Activated CD8-positive, alpha-beta memory T cell treated with anti-CD3 and anti-CD28 coated beads for 24 hours (primary cell): ENCODE results near the gene ITGA5.

Source experiments
- DNase-seq: peaks from one replicate; pipeline ENCODE4 v3.0.0-alpha.2; 2020

Gene ITGA5

DNA sequence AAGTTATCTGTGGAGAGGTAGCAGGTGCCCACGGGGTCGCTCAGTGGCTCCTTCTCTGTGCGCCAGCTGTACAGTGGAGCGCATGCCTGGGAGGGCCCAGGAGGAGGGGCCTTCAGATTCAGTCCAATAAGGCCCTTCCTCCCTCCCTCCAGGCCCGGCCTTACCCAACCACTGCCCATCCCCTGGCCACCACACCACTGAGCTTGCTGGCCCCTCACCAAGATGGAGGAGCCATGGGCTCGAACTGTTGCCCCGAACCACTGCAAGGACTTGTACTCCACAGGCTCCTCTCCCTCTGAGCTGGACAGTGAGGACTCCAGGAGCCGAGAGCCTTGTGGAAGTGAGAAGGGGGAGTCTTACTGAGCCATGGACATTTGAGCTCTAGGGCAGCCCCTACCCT lies 9.8 kb downstream of the ITGA5 start:
- no peak for DNase-seq

DNA sequence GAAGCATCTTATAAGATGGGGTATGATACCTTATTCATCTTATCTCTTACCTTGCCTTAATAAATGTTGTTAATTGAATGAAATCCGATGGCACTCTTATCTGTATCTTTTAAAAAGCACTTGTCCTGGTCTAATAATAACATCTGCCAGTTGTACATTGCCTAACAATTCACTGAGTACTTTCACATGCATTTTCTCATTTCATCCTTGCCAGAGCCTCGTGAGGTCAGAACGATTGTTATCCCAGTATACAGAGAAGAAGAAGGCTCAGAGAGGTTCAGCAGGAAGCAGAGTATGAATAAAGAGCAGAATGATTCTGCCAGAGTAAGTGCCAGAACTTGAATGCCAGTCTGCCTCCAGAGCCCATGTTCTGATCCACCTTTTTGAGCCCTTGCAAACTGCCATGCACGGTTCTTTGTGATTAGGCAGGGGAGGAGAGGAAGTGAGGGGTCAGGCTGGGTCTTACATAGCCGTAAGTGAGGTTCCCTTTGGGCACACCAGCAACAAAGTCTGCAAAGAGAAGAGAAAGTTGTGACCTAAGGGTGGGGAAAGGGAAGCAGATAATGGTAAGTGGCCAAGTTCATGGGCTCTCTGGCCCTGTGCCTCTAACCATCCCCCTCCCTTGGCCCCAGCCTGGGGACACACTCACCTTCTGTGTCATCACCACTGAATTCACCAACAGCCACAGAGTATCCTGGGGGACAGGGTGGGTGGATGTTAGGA lies 11.7 kb downstream of the ITGA5 start:
- DNase-seq: no peak

DNA sequence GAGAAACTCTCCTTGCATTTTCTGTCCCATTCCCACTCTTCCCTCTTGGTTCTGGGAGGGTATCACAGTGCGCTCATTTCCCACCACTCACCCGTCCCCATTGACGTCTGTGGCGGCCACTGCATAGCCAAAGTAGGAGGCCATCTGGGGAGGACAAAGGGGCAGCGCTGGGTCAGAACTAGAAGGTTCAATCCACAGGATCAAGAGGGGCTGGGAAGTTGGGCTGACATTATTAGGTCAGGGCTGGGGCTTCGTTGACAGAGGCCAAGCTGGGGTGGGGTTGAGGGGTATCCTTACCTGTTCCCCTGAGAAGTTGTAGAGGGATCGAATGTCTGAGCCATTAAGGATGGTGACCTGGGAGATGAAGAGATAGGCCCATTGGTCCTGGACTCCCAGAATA lies 13.5 kb downstream of the ITGA5 start:
- no peak for DNase-seq

DNA sequence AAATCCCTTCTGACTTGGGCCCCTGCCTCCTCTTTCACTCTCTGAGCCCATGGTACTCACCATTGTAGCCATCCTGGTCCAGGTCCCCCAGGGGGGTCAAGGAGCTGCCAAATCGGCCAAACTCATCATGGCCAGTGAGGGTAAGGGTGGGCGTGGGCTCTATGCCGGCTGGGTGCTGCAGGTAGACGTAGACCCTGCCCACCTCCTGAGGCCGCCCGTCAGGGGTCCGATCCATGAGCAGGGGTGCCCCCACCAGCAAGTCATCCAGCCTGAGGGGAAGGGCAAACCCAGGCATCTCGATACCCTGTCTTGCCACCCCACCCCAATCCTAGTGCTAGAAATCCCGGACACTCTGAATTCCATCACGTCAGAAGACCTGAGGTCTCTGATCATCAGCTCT lies 14.0 kb downstream of the ITGA5 start:
- no peak for DNase-seq

DNA sequence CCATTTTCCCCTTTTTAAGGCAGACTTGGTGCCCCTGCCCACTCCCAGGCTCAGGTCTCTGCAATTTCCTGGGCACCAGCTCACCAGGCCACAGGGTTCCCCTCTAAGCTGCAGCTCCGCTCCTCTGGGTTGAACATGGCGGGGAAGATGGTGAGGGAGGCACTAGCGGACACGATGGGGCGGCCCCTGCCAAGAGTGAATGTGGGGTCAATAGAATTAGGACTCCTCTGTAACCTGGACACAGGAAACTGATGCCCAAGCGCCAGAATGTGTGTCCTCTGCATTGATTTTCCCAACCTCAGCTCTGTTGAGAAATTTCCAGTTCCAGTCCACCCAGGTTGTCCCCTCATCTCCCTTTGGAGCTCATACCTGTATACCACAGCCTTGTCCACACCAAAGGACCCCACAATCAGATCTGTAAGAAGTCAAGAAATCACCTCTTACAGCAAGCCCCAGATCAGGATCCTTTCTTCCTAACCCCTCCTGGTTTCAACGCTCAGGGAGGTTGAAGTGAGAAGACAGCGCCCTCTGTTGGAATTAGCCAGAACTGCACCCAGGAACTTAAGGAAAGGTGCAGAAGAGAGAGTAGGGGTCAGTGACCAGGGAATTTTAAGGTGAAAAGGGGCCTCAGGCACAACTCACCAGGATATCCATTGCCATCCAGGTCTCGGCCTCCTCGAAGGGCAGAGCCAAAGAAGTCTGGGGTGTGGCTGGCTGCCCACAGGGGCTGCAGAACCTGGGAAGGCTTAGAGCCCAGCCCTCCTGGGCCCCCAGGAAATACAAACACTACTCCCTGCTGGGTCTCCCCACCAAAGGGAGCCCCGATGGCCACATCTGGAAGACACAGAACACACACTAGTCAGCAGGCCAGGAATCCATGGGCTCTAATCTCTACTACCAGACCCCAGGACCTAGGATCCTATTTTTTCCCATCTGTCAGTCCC lies 14.7 kb downstream of the ITGA5 start:
- peak; percentile 84 for DNase-seq

DNA sequence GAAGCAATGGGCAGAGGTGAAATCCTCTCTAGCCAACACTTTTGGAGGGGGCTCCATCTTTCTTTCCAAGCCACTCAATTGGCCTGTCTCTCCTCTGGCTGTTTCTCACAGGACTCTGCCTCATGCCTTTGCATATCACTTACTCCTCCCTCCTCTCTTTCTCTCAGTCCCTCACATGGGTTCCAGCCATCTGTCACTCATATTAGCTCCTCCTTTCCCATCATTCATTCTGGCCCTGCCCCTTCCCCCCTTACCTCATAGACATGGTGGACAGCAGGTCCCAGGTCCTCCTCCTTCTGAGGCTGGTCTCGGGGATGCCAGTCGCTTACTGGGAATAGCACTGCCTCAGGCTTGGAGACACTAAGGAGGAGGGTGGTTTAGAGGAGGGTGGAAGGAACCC lies 17.9 kb downstream of the ITGA5 start:
- DNase-seq: no peak

DNA sequence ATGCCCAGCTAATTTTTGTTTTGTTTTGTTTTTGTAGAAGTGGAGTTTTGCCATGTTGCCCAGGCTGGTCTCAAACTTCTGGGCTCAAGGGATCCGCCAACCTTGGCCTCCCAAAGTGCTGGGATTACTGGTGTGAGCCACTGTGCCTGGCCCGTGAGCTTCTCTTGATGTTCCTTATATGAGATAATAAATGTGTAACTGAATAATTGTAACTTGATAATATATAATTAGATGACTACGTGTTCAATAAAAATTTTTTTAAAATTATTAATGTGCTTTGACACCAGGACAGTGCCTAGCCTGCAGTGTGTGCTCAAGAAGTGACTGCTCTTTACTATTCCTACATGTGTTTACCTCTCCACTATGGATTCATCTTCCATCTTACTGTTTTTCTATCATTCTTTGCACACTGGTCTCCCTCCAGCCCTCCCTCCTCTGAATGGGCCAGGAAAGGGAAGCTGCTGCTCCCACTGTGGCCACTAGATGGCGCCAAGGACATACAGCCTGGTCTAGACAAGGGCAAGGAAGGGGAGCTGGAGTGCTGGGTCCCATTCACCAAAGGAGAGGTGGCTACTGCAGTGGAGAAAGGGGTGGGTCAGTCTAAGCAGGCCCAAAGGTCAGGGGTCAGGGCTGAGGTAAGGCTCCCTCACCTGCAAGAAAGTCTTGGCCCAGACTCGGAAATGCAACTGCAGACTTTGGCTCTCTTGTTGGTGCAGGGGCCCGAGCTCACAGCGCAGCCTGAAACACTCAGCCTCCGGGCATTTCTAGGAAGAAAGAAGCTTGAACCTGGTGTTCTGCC lies 19.9 kb downstream of the ITGA5 start:
- peak; percentile 97 for DNase-seq

DNA sequence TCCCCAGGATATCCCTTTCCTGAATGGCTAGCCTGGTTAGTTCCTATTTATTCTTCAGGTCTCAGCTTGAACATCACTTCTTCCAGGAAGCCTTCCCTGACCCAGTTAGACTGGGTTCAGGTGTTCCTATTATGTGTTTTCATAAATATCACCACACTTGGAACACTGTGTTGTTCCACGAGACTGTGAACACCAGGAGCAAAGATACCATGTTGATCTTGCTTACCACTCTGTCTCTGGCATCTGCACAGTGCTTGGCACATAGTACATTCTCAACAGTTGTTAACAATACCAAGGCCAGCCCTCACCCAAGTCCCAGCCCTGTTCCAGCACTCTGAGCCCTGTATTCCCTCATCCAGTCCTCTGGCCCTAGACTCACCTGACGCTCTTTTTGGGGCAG lies 20.8 kb downstream of the ITGA5 start:
- no peak for DNase-seq

DNA sequence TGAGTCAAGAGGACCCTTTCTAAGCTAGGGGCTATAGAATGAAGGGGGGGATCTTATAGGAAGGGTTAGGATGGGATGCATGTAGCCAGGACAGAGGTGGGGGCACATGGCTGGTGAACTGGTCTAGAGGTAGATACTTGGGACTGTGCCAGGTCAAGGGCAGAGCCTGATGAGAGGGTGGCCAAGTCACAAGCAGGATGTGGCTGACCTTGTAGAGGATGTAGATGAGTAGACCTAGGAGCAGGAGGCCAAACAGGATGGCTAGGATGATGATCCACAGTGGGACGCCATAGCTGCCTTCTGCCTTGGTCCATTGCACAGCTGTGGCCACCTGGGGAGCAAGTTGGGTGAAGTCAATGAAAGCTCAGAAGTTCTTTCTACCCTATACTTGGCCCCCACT lies 21.9 kb downstream of the ITGA5 start:
- DNase-seq: no peak

DNA sequence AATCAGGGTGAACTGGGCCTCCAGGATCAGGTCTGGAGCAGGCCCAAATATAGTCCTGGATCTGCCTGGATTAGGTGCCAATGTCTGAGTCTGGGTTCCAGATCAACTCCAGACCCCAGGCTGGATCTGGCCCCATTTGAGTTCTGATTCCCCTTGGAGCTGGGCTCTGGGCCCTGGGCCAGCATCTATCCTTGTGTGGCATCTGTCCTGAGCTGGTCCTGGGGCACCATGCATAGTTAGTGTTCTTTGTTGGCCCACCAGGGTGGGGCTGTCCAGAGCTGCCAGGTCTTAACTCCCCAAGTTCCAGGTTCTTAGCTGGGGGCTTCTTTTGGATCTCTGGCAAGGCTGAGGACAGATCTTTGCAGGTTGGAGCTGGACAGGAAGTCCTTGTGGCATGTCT lies 23.5 kb downstream of the ITGA5 start:
- DNase-seq: no peak

DNA sequence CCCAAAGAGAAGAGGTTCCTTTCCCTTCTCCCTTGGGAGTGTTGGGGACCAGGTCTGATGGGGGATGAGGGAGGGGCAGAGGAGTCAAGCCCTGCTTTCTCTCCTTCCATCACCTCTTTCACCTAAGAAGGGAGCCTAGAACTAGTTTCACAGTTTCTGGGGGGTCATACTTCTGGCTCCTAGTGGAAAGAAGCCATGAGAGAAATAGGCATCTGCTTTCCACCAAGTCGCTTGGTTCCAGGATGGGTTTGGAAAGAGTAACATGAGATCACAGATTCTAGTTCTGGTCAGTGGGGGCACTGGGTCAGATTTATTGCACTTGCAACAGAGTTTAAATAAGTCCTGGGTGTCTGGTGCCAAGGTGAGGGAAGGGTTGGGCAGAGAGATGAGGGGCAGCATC lies 24.1 kb downstream of the ITGA5 start:
- DNase-seq: no peak

DNA sequence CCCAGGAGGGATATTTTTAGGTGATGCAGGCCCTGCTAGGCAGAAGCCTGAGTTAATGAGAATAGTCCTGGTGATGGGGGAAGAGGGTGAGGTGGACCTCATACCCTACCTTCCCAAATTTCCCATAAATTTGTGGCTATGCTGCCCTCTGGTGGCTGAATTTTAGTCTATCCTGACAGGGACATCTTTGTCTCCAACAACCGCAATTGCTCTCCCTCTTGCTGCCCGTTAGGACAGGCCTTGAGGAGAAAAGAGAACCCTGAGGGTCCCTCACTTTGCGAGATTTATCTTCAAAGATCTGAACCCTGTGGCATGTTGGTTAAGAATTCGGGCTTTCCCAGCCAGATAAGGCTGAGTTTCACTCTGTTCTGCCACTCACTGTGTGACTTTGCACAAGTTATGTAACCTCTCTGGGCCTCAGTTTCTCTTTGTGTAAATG lies 24.8 kb downstream of the ITGA5 start:
- DNase-seq: peak; percentile 68

DNA sequence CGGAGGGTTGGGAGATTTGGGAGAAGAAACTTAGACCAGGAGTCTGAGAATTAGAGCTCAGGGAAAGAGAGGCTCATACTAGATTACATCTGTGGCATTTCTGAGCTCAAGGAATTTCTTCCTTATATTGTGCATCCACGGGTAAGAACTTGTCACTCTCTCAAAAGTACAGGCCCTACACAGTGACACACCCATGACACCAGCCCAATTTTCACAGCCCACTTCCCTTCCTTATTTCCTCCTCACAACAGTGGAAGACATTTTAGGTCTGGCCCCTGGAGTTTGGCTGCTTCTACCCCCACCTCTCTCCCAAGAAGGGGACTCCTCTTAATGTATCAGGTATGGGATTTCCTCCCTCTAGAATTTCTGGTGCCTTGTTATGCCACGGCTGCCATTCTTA lies 25.3 kb downstream of the ITGA5 start:
- no peak for DNase-seq

DNA sequence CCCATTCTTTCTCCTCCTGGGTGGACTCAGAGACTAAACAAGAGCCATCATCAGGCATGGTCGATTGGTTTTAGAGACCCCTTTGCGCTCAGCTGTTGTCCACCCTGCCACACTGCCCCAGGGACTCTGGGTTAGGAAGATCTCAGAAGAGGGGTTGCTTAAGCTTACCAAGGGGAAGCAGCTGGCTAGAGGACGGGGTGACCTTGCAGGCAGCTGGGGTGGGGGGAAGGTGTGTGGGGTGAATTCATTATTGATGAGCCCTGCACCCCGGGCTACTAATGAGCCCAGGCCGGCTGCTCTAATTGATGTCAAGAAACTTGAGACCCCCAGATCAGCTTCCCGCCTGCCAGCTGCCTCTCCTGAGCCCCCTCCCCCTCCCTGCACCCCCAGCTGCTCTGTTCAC lies 25.9 kb downstream of the ITGA5 start:
- no peak for DNase-seq

DNA sequence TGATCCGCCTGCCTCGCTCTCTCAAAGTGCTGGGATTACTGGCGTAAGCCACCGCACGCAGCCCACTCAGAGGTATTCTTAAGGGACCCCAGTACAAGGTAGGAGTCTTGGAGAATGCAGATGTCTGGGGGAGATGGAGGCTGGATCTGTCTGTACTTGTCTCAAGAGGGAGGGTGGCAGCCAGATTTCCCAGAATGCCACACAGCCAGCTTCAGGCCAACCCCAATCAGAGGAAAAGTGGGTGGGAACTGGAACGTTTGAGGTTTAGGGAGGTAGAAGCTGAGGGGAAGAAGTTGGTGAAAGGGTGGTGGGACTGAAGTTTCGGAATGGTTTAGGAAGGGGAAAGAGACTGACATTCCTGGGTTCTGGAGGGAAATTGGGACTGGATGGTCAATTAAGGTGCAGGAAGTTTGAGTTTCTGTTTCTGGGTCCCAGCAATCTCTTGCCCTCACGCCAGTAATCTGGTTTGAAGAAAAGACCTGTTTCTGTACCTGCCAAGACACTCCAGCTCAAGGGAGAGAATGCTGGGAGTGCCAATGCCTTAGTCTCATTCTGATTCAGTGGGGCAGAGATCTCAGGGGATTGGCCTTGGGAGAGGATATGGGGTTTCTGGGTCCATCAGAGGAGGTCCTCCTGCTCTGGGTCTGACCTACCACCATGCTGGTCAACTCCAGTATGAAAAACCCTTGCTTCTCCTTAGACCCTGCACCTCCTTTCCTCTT lies 26.4 kb downstream of the ITGA5 start:
- DNase-seq: no peak

DNA sequence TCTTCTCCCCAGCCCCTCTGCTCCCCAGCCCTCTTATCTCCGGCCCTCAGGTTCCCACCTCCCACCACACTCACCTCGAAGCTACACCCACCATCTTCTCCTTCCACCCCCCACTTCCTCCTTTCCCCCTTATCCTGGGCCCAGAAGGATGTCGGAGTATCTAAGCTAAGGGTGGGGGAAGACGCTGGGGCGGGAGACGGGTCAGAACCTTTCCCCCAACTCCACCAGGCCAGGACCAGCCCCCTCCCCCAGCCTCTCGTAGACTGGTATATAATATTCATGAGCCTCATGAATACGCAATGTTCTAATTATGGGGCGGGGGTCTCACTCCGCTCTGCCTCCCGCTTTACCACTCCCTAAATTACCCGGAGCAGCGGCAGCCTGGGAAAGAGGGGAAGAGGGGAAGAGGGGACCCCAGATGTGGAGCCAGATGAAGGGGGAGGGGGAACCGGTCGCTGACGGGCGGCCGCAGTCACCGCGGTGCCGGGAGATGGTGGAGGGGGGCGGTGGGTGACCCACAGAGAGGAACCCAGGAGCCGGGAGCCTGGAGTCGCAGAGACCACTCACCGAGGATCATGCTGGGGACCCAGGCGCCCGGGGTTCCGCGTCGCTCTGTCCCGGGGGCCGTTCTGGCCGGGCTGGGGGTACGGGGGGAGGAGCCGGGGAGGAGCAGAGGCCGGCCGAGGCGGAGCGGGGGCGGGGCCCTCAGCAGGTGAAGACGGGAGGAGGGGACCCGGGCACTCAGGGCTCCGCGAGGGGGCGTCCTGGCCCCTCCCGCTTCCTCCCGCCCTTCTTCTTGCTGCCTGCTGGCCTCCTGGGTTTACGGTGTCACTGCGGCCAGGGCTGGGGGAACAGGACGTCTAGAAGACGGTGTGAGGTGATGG lies 28.2 kb downstream of the ITGA5 start:
- DNase-seq: peak; percentile 85

DNA sequence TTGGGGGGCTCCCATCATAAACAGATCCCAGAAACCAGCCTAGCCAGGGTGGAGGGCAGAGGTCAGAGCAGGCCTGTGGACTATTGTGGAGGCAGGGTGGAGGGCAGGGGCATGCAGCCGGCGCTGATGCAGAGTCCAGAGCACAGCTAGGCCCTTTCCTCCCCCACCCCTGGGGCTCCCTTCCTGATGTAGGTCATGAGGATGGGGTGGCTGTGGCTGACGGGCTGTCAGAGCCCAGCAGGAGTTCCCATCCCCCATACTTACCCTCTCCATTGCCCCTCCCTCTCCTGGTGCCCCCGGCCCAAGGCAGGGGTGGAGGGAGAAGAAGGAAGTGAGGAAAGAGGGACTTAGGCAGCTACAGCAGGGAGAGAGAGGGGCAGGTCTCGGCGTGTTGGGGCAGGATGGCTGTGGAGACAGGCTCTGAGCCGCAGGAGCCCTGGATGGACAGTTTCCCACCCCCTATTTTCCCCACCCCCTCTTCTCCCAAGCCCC lies 28.8 kb downstream of the ITGA5 start:
- DNase-seq: no peak

DNA sequence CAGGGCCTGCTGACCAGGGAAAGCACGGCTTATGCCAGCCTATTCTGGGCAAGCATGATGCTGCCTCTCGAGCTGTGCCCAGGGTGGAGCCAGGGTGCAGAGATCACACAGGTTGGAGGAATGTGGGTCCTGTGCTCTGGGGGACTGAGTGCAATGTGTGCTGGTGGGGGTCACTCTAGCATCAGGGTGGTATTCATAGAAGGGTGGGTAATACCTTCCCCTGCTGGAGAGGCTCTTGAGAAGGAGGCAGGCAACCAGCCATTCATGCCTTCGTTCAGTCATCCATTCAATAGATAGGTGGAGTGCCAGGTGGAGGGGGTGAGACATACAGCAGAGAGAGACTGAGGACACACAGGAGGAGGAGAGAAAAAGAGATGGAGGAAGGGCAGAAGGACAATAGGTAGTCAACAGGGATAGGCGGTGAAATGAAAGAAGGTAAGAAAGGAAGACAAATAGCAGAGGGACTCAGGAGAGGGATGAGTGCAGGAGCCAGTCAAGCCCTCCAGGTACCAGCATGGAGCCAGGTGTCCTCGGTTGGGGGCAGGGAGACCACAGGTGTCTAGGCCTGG lies 29.4 kb downstream of the ITGA5 start:
- no peak for DNase-seq

DNA sequence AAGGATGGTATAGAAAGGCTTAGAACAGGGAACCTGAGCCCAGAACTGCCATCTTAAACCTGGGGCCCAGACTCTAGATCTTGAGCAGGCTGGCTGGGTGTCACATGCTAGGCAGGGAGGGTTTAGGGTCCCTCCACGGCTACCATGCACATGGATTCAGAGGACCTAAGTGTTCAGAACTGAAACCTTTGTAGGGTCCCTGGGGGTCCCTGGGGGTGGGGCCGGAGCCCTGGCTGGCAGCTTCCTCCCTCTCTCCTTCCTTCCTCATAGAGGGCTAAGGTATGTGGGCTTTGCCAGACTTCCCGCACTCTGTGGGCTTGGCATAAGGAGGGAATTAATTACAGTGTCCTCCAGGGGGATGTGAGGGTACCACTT lies 29.9 kb downstream of the ITGA5 start:
- DNase-seq: no peak

DNA sequence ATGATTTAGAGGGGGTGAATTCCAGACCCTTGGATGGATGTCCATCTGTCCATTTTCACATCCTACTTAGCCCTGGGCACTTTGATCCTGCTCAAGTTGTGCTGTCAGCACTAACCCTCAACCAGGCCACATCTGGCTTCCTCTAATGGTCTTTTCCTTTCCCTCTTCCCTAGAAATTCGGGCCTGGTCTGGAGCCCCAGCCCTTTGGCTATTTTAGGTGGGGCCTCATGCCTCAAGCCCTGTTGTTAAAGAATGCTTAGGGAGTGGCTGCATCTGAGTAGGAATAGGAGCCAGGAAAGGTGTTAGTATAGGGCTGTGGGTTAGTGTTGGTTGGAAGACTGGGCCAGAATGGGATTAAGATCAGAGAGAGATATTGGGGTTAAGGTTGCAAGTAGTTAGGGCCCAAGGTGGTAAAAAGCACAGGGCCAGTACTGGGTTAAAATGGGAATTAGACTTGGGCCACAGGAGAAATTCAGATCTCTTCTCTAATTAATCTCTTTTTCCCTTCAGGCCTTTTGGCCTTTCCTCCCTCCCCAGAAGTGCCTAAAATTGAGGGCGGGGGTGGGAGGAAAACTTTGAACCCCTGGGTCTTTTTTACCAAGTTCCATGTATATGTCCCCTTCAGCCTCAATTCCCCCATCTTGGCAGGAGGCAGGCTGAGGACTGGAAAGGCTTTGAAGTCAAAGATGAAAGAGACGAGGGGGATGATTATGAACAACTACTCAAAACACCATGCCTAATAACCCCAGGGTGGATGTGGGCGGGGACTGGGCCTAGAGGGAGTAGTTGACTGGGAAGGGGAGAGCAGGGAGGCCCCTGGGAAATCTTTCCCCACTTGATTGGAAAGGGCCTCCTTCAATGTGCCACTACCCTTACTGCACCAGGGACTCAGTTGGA lies 30.6 kb downstream of the ITGA5 start:
- no peak for DNase-seq
